Measurements from ENCODE around the gene TMC6. TPM values are rescaled to one million over a fixed set of nuclear protein-coding genes. Genes with fewer than 3 reads are reported as not detected.

The TMC6 gene
- polyA plus RNA-seq, 1 of the 3 experiments (the other 2 are of a cell fraction), result 5.5 TPM

DNA sequence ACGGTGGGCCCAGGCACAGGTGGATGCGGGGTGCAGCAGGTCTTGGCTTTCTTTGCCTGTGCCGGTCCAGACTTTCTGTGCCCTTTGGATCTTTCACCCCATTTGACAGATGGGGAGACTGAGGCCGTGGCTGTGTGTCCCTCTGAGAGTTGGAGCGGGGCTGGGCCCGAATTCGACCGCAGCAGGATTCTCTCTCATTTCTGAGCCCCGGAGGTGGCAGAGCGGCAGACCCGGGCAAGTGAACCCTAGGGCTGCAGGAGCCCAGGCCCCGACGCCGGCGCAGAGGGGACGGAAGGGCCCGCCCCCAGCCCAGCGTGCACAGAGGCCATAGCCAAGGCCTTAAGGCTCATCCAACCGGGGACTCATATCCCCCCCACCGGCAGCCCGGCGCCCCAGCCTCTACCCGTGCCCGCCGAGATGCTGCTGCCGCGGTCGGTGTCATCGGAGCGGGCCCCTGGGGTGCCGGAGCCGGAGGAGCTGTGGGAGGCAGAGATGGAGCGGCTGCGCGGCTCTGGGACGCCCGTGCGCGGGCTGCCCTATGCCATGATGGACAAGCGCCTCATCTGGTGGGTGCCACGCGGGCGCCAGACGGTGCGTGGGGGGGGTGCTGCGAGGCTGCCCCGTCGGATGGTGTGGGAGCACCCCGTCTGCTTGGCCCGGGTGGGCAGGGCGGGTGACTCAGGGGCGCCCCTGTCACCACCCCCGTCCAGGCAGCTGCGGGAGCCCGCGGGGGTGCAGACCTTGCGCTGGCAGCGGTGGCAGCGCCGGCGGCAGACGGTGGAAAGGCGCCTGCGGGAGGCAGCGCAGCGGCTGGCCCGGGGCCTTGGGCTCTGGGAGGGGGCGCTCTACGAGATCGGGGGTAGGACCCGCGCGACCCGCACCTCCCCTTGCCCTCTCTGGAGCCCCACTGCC lies 2.9 kb upstream of the TMC6 start:
- peaks cover 3% of the 10 kb centered on the region for H3K27me3 ChIP-seq (ENCODE audit: insufficient read depth)
- H3K4me1 ChIP-seq (ENCODE audit: control insufficient read depth in 1 of 2, insufficient read depth in 2 of 2, low read depth in 1 of 2, low read length in 1 of 2), result peaks cover 4 to 25% of the 10 kb centered on the region in 2 experiments; a peak in 1 of 4 replicates
- no peaks in the 10 kb centered on the region for H3K79me2 ChIP-seq (ENCODE audit: insufficient read depth)
- no peak overlapping the region for H3K4me3 ChIP-seq (ENCODE audit: low read depth in 2 of 2, low read length in 1 of 2)
- no peaks in the 10 kb centered on the region for H3F3A ChIP-seq (replicated peaks; ENCODE audit: insufficient read depth)
- 50% methylated on average over 32 of the region's 74 CpGs for WGBS (ENCODE audit: low lambda C conversion rate)
- H3K9ac ChIP-seq, result no peak overlapping the region
- TF ChIP-seq CHD2 (IDR thresholded peaks at IDR 0.05; ENCODE audit: low read length, partially characterized antibody) (no peak), TCF12 (IDR thresholded peaks at IDR 0.05) (no peak), SIN3A (IDR thresholded peaks at IDR 0.05; ENCODE audit: borderline replicate concordance, low read depth, low read length) (no peak), YY1 (IDR thresholded peaks at IDR 0.05; ENCODE audit: low read depth) (no peak), RCOR1 (IDR thresholded peaks at IDR 0.05; ENCODE audit: low read length) (no peak)
- TF ChIP-seq, protein P1, sequence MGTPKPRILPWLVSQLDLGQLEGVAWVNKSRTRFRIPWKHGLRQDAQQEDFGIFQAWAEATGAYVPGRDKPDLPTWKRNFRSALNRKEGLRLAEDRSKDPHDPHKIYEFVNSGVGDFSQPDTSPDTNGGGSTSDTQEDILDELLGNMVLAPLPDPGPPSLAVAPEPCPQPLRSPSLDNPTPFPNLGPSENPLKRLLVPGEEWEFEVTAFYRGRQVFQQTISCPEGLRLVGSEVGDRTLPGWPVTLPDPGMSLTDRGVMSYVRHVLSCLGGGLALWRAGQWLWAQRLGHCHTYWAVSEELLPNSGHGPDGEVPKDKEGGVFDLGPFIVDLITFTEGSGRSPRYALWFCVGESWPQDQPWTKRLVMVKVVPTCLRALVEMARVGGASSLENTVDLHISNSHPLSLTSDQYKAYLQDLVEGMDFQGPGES (IDR thresholded peaks at IDR 0.05; ENCODE audit: low read depth, low read length), result no peak
- TF ChIP-seq, protein P2, sequence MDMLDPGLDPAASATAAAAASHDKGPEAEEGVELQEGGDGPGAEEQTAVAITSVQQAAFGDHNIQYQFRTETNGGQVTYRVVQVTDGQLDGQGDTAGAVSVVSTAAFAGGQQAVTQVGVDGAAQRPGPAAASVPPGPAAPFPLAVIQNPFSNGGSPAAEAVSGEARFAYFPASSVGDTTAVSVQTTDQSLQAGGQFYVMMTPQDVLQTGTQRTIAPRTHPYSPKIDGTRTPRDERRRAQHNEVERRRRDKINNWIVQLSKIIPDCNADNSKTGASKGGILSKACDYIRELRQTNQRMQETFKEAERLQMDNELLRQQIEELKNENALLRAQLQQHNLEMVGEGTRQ (IDR thresholded peaks at IDR 0.05; ENCODE audit: borderline replicate concordance, low read depth, low read length), result no peak
- H4K20me1 ChIP-seq (ENCODE audit: insufficient read depth), result no peaks in the 10 kb centered on the region
- H3K9me2 ChIP-seq, result no peaks in the 10 kb centered on the region
- no peak overlapping the region; the same call in 1 of the 2 replicates for H3K4me2 ChIP-seq
- no peaks in the 10 kb centered on the region for H3K9me3 ChIP-seq
- H2AFZ ChIP-seq (ENCODE audit: low read depth), result no peak overlapping the region
- ChIA-PET CTCF (interaction anchor here (0.5 to 8.0 kb wide), 6 partner anchors 8 to 112 kb away, joined by 3 to 100 read pairs (median 3); partner anchors contain the start of gene C17orf99), POLR2A (no interaction called here)
- no peaks in the 10 kb centered on the region for H3K36me3 ChIP-seq (replicated peaks in 1 of 2; ENCODE audit: control insufficient read depth in 1 of 2, insufficient read depth in 2 of 2, low read length in 1 of 2)
- peak; percentile 81 for DNase-seq
- no peak overlapping the region for H3K27ac ChIP-seq (ENCODE audit: low read depth in 2 of 2, low read length in 1 of 2)

DNA sequence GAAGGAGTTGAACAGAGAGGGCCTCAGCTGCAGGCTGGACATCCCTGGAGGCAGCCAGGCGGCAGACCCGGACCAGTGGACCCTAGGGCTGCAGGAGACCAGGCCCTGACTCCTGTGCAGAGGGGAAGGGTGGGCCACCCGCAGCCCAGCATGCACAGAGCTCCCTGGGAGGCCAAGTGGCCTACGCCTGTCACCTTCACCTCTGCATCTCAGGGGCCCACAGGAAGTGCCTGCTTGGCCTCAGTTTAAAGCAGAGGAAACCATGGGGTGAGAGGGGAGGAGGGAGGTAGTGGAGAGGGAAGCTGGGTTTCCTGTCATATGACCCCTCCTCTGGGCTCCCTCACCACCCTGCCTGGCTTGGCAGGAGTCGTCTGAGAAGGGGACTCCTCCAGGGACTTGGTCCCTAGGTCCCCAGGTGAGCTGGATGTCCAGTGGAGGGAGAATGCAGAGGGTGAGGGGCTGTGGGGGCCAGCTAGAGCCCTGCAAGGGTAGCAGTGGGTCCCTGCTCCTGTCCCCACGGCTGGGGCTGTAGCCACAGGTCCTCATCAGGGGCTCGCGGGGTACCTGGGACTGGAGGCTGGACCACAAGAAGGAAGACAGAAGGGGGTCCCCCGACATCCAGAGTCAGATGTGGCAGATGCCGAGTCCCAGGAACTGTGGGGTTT lies 2.0 kb upstream of the TMC6 start, which contains the start of gene TMC8:
Gene TMC8, plus strand, starts transcription at position 335 of the 665 bp plus-strand sequence. CDS start 818 bp downstream, outside the sequence.
- H3K9me3 ChIP-seq, result no peaks in the 10 kb centered on the region
- TF ChIP-seq GATA2 (CRISPR knock-in tag; IDR thresholded peaks at IDR 0.05) (no peak), SMC3 (IDR thresholded peaks at IDR 0.05; ENCODE audit: low read depth, low read length) (no peak), JUND (IDR thresholded peaks at IDR 0.05) (no peak), RCOR1 (IDR thresholded peaks at IDR 0.05; ENCODE audit: low read length) (no peak), TEAD4 (IDR thresholded peaks at IDR 0.05; ENCODE audit: borderline replicate concordance, insufficient read depth) (no peak), MXI1 (IDR thresholded peaks at IDR 0.05; ENCODE audit: low read depth, low read length) (no peak), RFX5 (IDR thresholded peaks at IDR 0.05; ENCODE audit: low read length) (no peak)
- TF ChIP-seq, protein P3, sequence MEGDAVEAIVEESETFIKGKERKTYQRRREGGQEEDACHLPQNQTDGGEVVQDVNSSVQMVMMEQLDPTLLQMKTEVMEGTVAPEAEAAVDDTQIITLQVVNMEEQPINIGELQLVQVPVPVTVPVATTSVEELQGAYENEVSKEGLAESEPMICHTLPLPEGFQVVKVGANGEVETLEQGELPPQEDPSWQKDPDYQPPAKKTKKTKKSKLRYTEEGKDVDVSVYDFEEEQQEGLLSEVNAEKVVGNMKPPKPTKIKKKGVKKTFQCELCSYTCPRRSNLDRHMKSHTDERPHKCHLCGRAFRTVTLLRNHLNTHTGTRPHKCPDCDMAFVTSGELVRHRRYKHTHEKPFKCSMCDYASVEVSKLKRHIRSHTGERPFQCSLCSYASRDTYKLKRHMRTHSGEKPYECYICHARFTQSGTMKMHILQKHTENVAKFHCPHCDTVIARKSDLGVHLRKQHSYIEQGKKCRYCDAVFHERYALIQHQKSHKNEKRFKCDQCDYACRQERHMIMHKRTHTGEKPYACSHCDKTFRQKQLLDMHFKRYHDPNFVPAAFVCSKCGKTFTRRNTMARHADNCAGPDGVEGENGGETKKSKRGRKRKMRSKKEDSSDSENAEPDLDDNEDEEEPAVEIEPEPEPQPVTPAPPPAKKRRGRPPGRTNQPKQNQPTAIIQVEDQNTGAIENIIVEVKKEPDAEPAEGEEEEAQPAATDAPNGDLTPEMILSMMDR (IDR thresholded peaks at IDR 0.05), result no peak
- TF ChIP-seq, protein P4, sequence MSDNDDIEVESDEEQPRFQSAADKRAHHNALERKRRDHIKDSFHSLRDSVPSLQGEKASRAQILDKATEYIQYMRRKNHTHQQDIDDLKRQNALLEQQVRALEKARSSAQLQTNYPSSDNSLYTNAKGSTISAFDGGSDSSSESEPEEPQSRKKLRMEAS (IDR thresholded peaks at IDR 0.05; ENCODE audit: low read depth), result no peak
- no peak within 1 kb of the TSS for H2AFZ ChIP-seq (ENCODE audit: low read depth)
- 95% methylated on average over 7 of the region's 10 CpGs for WGBS (ENCODE audit: low lambda C conversion rate)
- ChIA-PET POLR2A (no interaction called here), CTCF (interaction anchor here (1.0 to 8.0 kb wide), 7 partner anchors 8 to 111 kb away, joined by 3 to 100 read pairs (median 3); partner anchors contain the start of gene C17orf99)
- H3K27me3 ChIP-seq (ENCODE audit: insufficient read depth), result peaks cover 3% of the 10 kb centered on the region
- no peaks in the 10 kb centered on the region for H3K36me3 ChIP-seq (replicated peaks in 1 of 2; ENCODE audit: control insufficient read depth in 1 of 2, insufficient read depth in 2 of 2, low read length in 1 of 2)
- H3K4me1 ChIP-seq (ENCODE audit: control insufficient read depth in 1 of 2, insufficient read depth in 2 of 2, low read depth in 1 of 2, low read length in 1 of 2), result peaks cover 4 to 34% of the 10 kb centered on the region in 2 experiments; a peak in 1 of 4 replicates
- no peak within 1 kb of the TSS for H3K27ac ChIP-seq (ENCODE audit: low read depth in 2 of 2, low read length in 1 of 2)
- no peak within 1 kb of the TSS for H3K9ac ChIP-seq
- no peaks in the 10 kb centered on the region for H3F3A ChIP-seq (replicated peaks; ENCODE audit: insufficient read depth)
- peak; percentile 56 for DNase-seq
- H3K4me3 ChIP-seq (ENCODE audit: low read depth in 2 of 2, low read length in 1 of 2), result no peak within 1 kb of the TSS
- no peaks in the 10 kb centered on the region for H3K9me2 ChIP-seq
- no peaks in the 10 kb centered on the region for H3K79me2 ChIP-seq (ENCODE audit: insufficient read depth)
- H4K20me1 ChIP-seq (ENCODE audit: insufficient read depth), result no peaks in the 10 kb centered on the region
- no peak within 1 kb of the TSS; the same call in 1 of the 2 replicates for H3K4me2 ChIP-seq

All from SK-N-SH (cell line).